Loucy (cell line): ENCODE data around the gene SCAMP4.

Experiments
- H2AFZ ChIP-seq: fragments of 200-600 bp; sonication (generic); 2 replicates; pipeline ENCODE4 v1.6.0; 2016; ENCODE audit warnings: antibody characterized with exemption, mild to moderate bottlenecking, low read length, moderate library complexity
- H3F3A ChIP-seq: fragments of 200-600 bp; 2 replicates; pipeline ENCODE4 v1.6.0; 2016; ENCODE audit warnings: antibody characterized with exemption, low read depth, mild to moderate bottlenecking
- H3K27me3 ChIP-seq: fragments of 200-600 bp; sonication (generic); 2 replicates; pipeline ENCODE4 v1.6.1; 2014; ENCODE audit warnings: low read length, mild to moderate bottlenecking; ENCODE audit not compliant: insufficient read depth, poor library complexity, severe bottlenecking
- H3K36me3 ChIP-seq: fragments of 200-600 bp; sonication (generic); 2 replicates; pipeline ENCODE4 v1.6.1; 2016; ENCODE audit warnings: low read length; ENCODE audit not compliant: insufficient read depth
- H3K4me1 ChIP-seq: fragments of 200-600 bp; sonication (generic); 2 replicates; pipeline ENCODE4 v1.5.1; 2014; ENCODE audit warnings: low read length, mild to moderate bottlenecking; ENCODE audit not compliant: insufficient read depth, poor library complexity, severe bottlenecking
- H3K4me2 ChIP-seq: fragments of 200-600 bp; sonication (generic); 2 replicates; pipeline ENCODE4 v1.6.0; 2014; ENCODE audit warnings: antibody characterized with exemption, low read length, low read depth, mild to moderate bottlenecking; ENCODE audit not compliant: poor library complexity, severe bottlenecking
- H3K4me3 ChIP-seq: fragments of 200-600 bp; sonication (generic); 2 replicates; pipeline ENCODE4 v1.5.1; 2014; ENCODE audit warnings: low read length, mild to moderate bottlenecking, mixed read lengths; ENCODE audit not compliant: poor library complexity, severe bottlenecking
- H3K79me2 ChIP-seq: fragments of 200-600 bp; sonication (generic); 2 replicates; pipeline ENCODE4 v1.6.1; 2014; ENCODE audit warnings: low read length; ENCODE audit not compliant: insufficient read depth
- H3K9ac ChIP-seq: fragments of 200-600 bp; sonication (generic); 2 replicates; pipeline ENCODE4 v1.6.0; 2014; ENCODE audit warnings: mild to moderate bottlenecking, low read depth, low read length, moderate library complexity; ENCODE audit not compliant: poor library complexity, severe bottlenecking
- H3K9me2 ChIP-seq: fragments of 200-600 bp; sonication (generic); replicated peaks from 2 replicates; pipeline ENCODE4 v1.6.1; 2016; ENCODE audit warnings: low read depth, low read length, mixed read lengths
- H3K9me3 ChIP-seq: fragments of 200-600 bp; sonication (generic); 2 replicates; pipeline ENCODE4 v1.6.1; 2014; ENCODE audit warnings: mild to moderate bottlenecking, antibody characterized with exemption, low read length, low read depth; ENCODE audit not compliant: insufficient read depth
- H4K20me1 ChIP-seq: fragments of 200-600 bp; sonication (generic); 2 replicates; pipeline ENCODE4 v1.6.0; 2014; ENCODE audit warnings: antibody characterized with exemption, low read length, mild to moderate bottlenecking; ENCODE audit not compliant: insufficient read depth, poor library complexity, severe bottlenecking
- EZH2phosphoT487 ChIP-seq: fragments of 200-600 bp; IDR thresholded peaks from 2 replicates; pipeline ENCODE4 v1.6.1; 2018; ENCODE audit warnings: antibody characterized with exemption, mild to moderate bottlenecking, moderate library complexity, borderline replicate concordance
- TF ChIP-seq, protein P1 (sequence below): fragments of 200-600 bp; sonication (generic); conservative IDR thresholded peaks from 2 replicates; pipeline ENCODE4 v1.5.1; 2014; ENCODE audit warnings: mild to moderate bottlenecking, antibody characterized with exemption, low read length

SCAMP4 gene

GRCh38 chr19:1947651-1948209 is 42.5 kb downstream of the SCAMP4 start:
- no peaks in the 10 kb centered on the region for H3F3A ChIP-seq
- peaks cover 17% of the 10 kb centered on the region; the same call in 1 of the 2 replicates for H3K36me3 ChIP-seq
- TF ChIP-seq EZH2phosphoT487: no peak
- TF ChIP-seq, protein P1, sequence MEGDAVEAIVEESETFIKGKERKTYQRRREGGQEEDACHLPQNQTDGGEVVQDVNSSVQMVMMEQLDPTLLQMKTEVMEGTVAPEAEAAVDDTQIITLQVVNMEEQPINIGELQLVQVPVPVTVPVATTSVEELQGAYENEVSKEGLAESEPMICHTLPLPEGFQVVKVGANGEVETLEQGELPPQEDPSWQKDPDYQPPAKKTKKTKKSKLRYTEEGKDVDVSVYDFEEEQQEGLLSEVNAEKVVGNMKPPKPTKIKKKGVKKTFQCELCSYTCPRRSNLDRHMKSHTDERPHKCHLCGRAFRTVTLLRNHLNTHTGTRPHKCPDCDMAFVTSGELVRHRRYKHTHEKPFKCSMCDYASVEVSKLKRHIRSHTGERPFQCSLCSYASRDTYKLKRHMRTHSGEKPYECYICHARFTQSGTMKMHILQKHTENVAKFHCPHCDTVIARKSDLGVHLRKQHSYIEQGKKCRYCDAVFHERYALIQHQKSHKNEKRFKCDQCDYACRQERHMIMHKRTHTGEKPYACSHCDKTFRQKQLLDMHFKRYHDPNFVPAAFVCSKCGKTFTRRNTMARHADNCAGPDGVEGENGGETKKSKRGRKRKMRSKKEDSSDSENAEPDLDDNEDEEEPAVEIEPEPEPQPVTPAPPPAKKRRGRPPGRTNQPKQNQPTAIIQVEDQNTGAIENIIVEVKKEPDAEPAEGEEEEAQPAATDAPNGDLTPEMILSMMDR: no peak
- H3K79me2 ChIP-seq: peaks cover 91% of the 10 kb centered on the region
- peaks cover 74% of the 10 kb centered on the region for H4K20me1 ChIP-seq
- H3K4me2 ChIP-seq: no peak overlapping the region
- H3K9ac ChIP-seq: no peak overlapping the region
- no peaks in the 10 kb centered on the region for H3K27me3 ChIP-seq
- H3K4me3 ChIP-seq: no peak overlapping the region
- peaks cover 17% of the 10 kb centered on the region for H3K4me1 ChIP-seq
- H2AFZ ChIP-seq: no peak overlapping the region
- H3K9me2 ChIP-seq: no peaks in the 10 kb centered on the region
- no peaks in the 10 kb centered on the region for H3K9me3 ChIP-seq

DNA sequence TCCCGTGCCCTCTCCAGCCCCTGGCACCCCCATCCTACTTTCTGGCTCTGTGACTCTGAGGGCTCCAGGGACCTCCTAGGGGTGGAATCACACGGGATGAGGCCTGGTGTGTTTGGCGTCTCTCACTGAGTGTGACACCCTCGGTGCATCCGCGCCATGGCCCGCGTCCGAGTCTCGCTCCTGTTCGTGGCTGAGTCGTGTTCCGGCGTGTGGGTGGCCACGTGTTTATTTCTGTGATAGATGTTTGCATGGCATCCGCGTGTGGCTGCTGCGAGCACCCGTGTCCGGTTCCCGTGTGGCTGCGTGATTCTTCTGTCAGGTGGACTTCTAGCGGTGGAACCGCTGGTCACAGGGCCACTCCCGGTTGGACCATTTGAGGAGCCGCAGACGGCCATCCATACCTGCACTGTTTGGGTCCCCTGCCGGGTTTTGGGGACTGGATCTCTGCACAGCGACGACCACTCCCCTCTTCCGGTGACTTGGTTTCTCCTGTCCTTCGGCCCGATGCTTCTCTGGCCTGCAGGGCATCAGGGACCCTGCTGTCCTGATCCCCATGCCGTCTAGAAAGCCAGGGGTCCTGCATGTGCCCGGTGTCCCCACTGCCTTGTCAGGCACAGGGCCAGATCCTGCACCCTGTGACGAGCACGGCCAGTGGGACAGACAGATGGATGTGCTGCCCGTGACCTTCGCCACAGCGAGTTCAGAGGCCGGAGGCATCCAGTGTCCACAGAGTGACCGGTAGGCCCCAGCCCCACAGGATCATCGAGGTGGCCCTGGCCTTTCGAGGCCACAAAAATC is 44.3 kb downstream of the SCAMP4 start:
- no peaks in the 10 kb centered on the region for H3K4me1 ChIP-seq
- H3K79me2 ChIP-seq: peaks cover 91% of the 10 kb centered on the region
- no peak overlapping the region for H3K4me2 ChIP-seq
- no peaks in the 10 kb centered on the region for H3F3A ChIP-seq
- no peak overlapping the region for H2AFZ ChIP-seq
- H3K9me2 ChIP-seq: no peaks in the 10 kb centered on the region
- no peaks in the 10 kb centered on the region for H3K27me3 ChIP-seq
- no peak for TF ChIP-seq EZH2phosphoT487
- TF ChIP-seq, protein P1: no peak
- no peaks in the 10 kb centered on the region for H3K9me3 ChIP-seq
- H3K36me3 ChIP-seq: peaks cover 21% of the 10 kb centered on the region; the same call in 1 of the 2 replicates
- no peak overlapping the region for H3K4me3 ChIP-seq
- peaks cover 72% of the 10 kb centered on the region for H4K20me1 ChIP-seq
- no peak overlapping the region for H3K9ac ChIP-seq

- Histone ChIP-seq H3K36me3 (peaks cover 21% of the 10 kb centered on the region; the same call in 1 of the 2 replicates), H3K9me2 (no peaks in the 10 kb centered on the region), H3K79me2 (peaks cover 91% of the 10 kb centered on the region), H3K4me3 (no peak overlapping the region), H3K27me3 (no peaks in the 10 kb centered on the region), H2AFZ (no peak overlapping the region), H3K9me3 (no peaks in the 10 kb centered on the region), H3F3A (no peaks in the 10 kb centered on the region), H3K4me1 (no peaks in the 10 kb centered on the region), H4K20me1 (peaks cover 72% of the 10 kb centered on the region), H3K9ac (no peak overlapping the region), H3K4me2 (no peak overlapping the region)
- TF ChIP-seq, protein P1: no peak
- no peak for TF ChIP-seq EZH2phosphoT487
Measured at GRCh38 chr19:1950640-1951039, 45.4 kb downstream of the SCAMP4 start.
